B cell (primary cell): Measurements from ENCODE around the gene FBH1. TPM values are rescaled to one million over a fixed set of nuclear protein-coding genes. Genes with fewer than 3 reads are reported as not detected.
A peak's percentile ranks its signal among the peaks of the same experiment; 100 is the strongest.

Source experiments
- ATAC-seq: fragments of 200-7000 bp; cut with Tn5 transposase; one replicate; pipeline ENCODE4 v1.10.0; 2021; ENCODE audit warnings: low read depth, mild to moderate bottlenecking, moderate number of reproducible peaks, moderate library complexity
- CTCF ChIA-PET: fragments of 350-600 bp; sonication (Branson Sonifier 250); formaldehyde crosslinking; loops from one replicate; lab custom pipeline; 2021; ENCODE audit warnings: antibody characterized with exemption, inconsistent platforms; lab: Charles Lee
- POLR2A ChIA-PET: fragments of 350-600 bp; sonication (Branson Sonifier 250); formaldehyde crosslinking; loops from one replicate; lab custom pipeline; 2021; ENCODE audit warnings: antibody characterized with exemption; lab: Charles Lee
- DNase-seq: peaks from one replicate; pipeline ENCODE4 v3.0.0; 2013
- H2AFZ ChIP-seq: 2 replicates; pipeline ENCODE4 v1.6.1; 2012; ENCODE audit warnings: mild to moderate bottlenecking, low read depth, low read length; ENCODE audit not compliant: insufficient read depth, poor library complexity, severe bottlenecking
- H3K27ac ChIP-seq, 2 donors: 1 replicate in 1 of 2; 2 replicates in 1 of 2; pipeline ENCODE4 v1.5.1; 2012 to 2013; ENCODE audit warnings: low read length in 2 of 2, mild to moderate bottlenecking in 2 of 2, moderate library complexity in 1 of 2
- H3K27me3 ChIP-seq, 4 experiments: fragments of 200-600 bp in 1 of 4; sonication (generic) in 1 of 4; replicated peaks in 1 of 4; 1 replicate in 2 of 4; 2 replicates in 2 of 4; pipeline versions ENCODE4 v1.6.1 to v1.7.0; 2013 to 2016; ENCODE audit warnings: low read length in 3 of 4, mild to moderate bottlenecking in 2 of 4, mixed read lengths in 1 of 4, moderate library complexity in 1 of 4; ENCODE audit not compliant: insufficient read depth in 4 of 4, control insufficient read depth in 3 of 4; ENCODE audit errors: control extremely low read depth in 1 of 4
- H3K36me3 ChIP-seq, 2 experiments: replicated peaks in 1 of 2; 1 replicate in 1 of 2; 2 replicates in 1 of 2; pipeline versions ENCODE4 v1.6.1 to v1.7.1; 2013; ENCODE audit warnings: low read length in 1 of 2; ENCODE audit not compliant: insufficient read depth in 2 of 2, control insufficient read depth in 1 of 2; ENCODE audit errors: control extremely low read depth in 1 of 2, extremely low read depth in 1 of 2
- H3K4me1 ChIP-seq, 2 donors: fragments of 200-600 bp in 1 of 2; sonication (generic) in 1 of 2; 1 replicate in 1 of 2; 2 replicates in 1 of 2; pipeline versions ENCODE4 v1.5.1 to v1.6.1; 2013 to 2017; ENCODE audit warnings: low read length in 2 of 2; ENCODE audit not compliant: control insufficient read depth in 2 of 2, insufficient read depth in 2 of 2
- H3K4me2 ChIP-seq: replicated peaks from 2 replicates; pipeline ENCODE3; 2012; ENCODE audit warnings: mild to moderate bottlenecking, low read depth, low read length; ENCODE audit not compliant: poor library complexity, severe bottlenecking
- H3K4me3 ChIP-seq, 5 experiments: fragments of 200-600 bp in 1 of 5; sonication (generic) in 1 of 5; 1 replicate in 3 of 5; 2 replicates in 2 of 5; pipeline versions ENCODE4 v1.5.1 to v1.7.0; 2011 to 2016; ENCODE audit warnings: low read length in 4 of 5, mild to moderate bottlenecking in 4 of 5, low read depth in 2 of 5, control low read depth in 1 of 5, moderate library complexity in 1 of 5; ENCODE audit not compliant: insufficient read depth in 1 of 5; ENCODE audit errors: control extremely low read depth in 1 of 5, extremely low read depth in 1 of 5
- H3K79me2 ChIP-seq: fragments of 200-600 bp; sonication (generic); one replicate; pipeline ENCODE4 v1.6.0; 2016; ENCODE audit warnings: low read length; ENCODE audit not compliant: control insufficient read depth, insufficient read depth
- H3K9ac ChIP-seq: fragments of 200-600 bp; sonication (generic); 2 replicates; pipeline ENCODE4 v1.6.1; 2017; ENCODE audit warnings: mild to moderate bottlenecking, low read length, moderate library complexity
- H3K9me3 ChIP-seq, 3 donors: one replicate each; pipeline versions ENCODE4 v1.6.1 to v1.7.1; 2013; ENCODE audit warnings: low read length in 2 of 3; ENCODE audit not compliant: control insufficient read depth in 2 of 3, insufficient read depth in 1 of 3; ENCODE audit errors: control extremely low read depth in 1 of 3
- H4K20me1 ChIP-seq: 2 replicates; pipeline ENCODE4 v1.6.0; 2012; ENCODE audit warnings: mild to moderate bottlenecking, low read length; ENCODE audit not compliant: insufficient read depth, control insufficient read depth, poor library complexity, severe bottlenecking
- H3K27ac Mint-ChIP-seq: one replicate; pipeline ENCODE4 v1.8.0; 2021; ENCODE audit warnings: mixed read lengths
- H3K27me3 Mint-ChIP-seq: one replicate; pipeline ENCODE4 v1.8.0; 2021; ENCODE audit warnings: mixed read lengths
- H3K4me1 Mint-ChIP-seq: one replicate; pipeline ENCODE4 v1.8.0; 2021; ENCODE audit warnings: mixed read lengths
- H3K4me3 Mint-ChIP-seq: one replicate; pipeline ENCODE4 v1.8.0; 2021; ENCODE audit warnings: mixed read lengths
- H3K9me3 Mint-ChIP-seq: one replicate; pipeline ENCODE4 v1.8.0; 2022; ENCODE audit warnings: mixed read lengths; ENCODE audit not compliant: insufficient read depth
- CTCF ChIP-seq: fragments of 200-600 bp; IDR thresholded peaks from one replicate; pipeline ENCODE4 v1.8.0; 2022; ENCODE audit warnings: antibody characterized with exemption, mild to moderate bottlenecking
- EZH2 ChIP-seq: IDR thresholded peaks from 2 replicates; pipeline ENCODE4 v1.6.1; 2012; ENCODE audit warnings: borderline replicate concordance, low read depth, mild to moderate bottlenecking, moderate library complexity, low read length; ENCODE audit not compliant: insufficient read depth, poor library complexity, severe bottlenecking
- WGBS: methylation state at CpG from one replicate; pipeline ENCODE4 v1.1.5; 2013; ENCODE audit warnings: missing lambda C conversion rate; ENCODE audit not compliant: insufficient coverage; 5-methylcytosine and 5-hydroxymethylcytosine counted together
- intact Hi-C: fragments of 100-400 bp; cut with micrococcal nuclease; formaldehyde crosslinking; loops from one replicate; pipeline ENCODE4 v1.10.0; 2022
- polyA plus RNA-seq: library from polyadenylated mRNA; depleted of rRNA; stranded (reverse); fragments of >200 nt; gene quantifications from 2 replicates; pipeline ENCODE4 v1.2.3, GENCODE V29; 2012
- total RNA-seq, 2 donors: library from RNA; stranded (reverse); fragments of 120-200 nt in 1 of 2; gene quantifications; 1 replicate in 1 of 2; 2 replicates in 1 of 2; pipeline versions ENCODE4 v1.2.3 to v1.2.4, GENCODE V29; 2013 to 2022

The FBH1 gene
- total and polyA plus RNA-seq, 2 donors (not counting 1 experiment from before 2014, with no cell fraction given): 86.4 to 129 TPM

GRCh38 chr10:5944389-5945189, 54.5 kb downstream of the FBH1 start:
- H3K9ac ChIP-seq: no peak overlapping the region
- CTCF ChIA-PET: interaction anchor here (0.9 kb wide), 1 partner anchor 69 kb away, joined by 3 read pairs; no protein-coding TSS in a partner anchor
- no peak overlapping the region for H3K27ac ChIP-seq
- Mint-ChIP-seq H3K27me3 (no peaks in the 10 kb centered on the region), H3K4me3 (no peak overlapping the region), H3K4me1 (peaks cover 7% of the 10 kb centered on the region), H3K9me3 (no peaks in the 10 kb centered on the region), H3K27ac (no peak overlapping the region)
- no peak overlapping the region for H2AFZ ChIP-seq
- no peak for TF ChIP-seq EZH2
- no peak for TF ChIP-seq CTCF
- intact Hi-C loops: no loop called here
- peaks cover 4 to 5% of the 10 kb centered on the region in 2 donors for H3K4me1 ChIP-seq
- ATAC-seq: no peak
- no peak overlapping the region for H3K4me3 ChIP-seq
- H3K79me2 ChIP-seq: no peaks in the 10 kb centered on the region
- POLR2A ChIA-PET: no interaction called here
- H3K4me2 ChIP-seq: no peak overlapping the region
- H3K27me3 ChIP-seq: no peaks in the 10 kb centered on the region
- no peaks in the 10 kb centered on the region for H4K20me1 ChIP-seq
- DNase-seq: no peak
- no peaks in the 10 kb centered on the region for H3K36me3 ChIP-seq
- no peaks in the 10 kb centered on the region for H3K9me3 ChIP-seq
- 93% methylated on average over 5 of the region's 7 CpGs for WGBS

- intact Hi-C loops: no loop called here
- 80% methylated on average over 9 of the region's 9 CpGs for WGBS
- H3K4me3 Mint-ChIP-seq: peak overlapping the region; percentile 51
Measured at GRCh38 chr10:5945190-5945509, 55.1 kb downstream of the FBH1 start.

More at GRCh38 chr10:5945190-5945509, 55.1 kb downstream of the FBH1 start:
- Histone ChIP-seq H3K4me2 (peak overlapping the region; percentile 40), H2AFZ (peak overlapping the region; percentile 29), H3K27me3 (no peaks in the 10 kb centered on the region), H3K27ac (no peak overlapping the region), H3K36me3 (no peaks in the 10 kb centered on the region), H3K4me3 (no peak overlapping the region), H4K20me1 (no peaks in the 10 kb centered on the region), H3K9me3 (no peaks in the 10 kb centered on the region), H3K9ac (peak overlapping the region; percentile 5), H3K4me1 (peaks cover 4 to 5% of the 10 kb centered on the region in 2 donors), H3K79me2 (no peaks in the 10 kb centered on the region)
- DNase-seq: no peak
- TF ChIP-seq EZH2: no peak
- no peak for TF ChIP-seq CTCF
- H3K27ac Mint-ChIP-seq: no peak overlapping the region
- H3K9me3 Mint-ChIP-seq: no peaks in the 10 kb centered on the region
- POLR2A ChIA-PET: no interaction called here
- H3K4me1 Mint-ChIP-seq: peaks cover 7% of the 10 kb centered on the region
- H3K27me3 Mint-ChIP-seq: no peaks in the 10 kb centered on the region
- ATAC-seq: no peak
- CTCF ChIA-PET: no interaction called here
